ENCODE measurements around the gene STAP2.

The STAP2 gene, protein sequence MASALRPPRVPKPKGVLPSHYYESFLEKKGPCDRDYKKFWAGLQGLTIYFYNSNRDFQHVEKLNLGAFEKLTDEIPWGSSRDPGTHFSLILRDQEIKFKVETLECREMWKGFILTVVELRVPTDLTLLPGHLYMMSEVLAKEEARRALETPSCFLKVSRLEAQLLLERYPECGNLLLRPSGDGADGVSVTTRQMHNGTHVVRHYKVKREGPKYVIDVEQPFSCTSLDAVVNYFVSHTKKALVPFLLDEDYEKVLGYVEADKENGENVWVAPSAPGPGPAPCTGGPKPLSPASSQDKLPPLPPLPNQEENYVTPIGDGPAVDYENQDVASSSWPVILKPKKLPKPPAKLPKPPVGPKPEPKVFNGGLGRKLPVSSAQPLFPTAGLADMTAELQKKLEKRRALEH

DNA sequence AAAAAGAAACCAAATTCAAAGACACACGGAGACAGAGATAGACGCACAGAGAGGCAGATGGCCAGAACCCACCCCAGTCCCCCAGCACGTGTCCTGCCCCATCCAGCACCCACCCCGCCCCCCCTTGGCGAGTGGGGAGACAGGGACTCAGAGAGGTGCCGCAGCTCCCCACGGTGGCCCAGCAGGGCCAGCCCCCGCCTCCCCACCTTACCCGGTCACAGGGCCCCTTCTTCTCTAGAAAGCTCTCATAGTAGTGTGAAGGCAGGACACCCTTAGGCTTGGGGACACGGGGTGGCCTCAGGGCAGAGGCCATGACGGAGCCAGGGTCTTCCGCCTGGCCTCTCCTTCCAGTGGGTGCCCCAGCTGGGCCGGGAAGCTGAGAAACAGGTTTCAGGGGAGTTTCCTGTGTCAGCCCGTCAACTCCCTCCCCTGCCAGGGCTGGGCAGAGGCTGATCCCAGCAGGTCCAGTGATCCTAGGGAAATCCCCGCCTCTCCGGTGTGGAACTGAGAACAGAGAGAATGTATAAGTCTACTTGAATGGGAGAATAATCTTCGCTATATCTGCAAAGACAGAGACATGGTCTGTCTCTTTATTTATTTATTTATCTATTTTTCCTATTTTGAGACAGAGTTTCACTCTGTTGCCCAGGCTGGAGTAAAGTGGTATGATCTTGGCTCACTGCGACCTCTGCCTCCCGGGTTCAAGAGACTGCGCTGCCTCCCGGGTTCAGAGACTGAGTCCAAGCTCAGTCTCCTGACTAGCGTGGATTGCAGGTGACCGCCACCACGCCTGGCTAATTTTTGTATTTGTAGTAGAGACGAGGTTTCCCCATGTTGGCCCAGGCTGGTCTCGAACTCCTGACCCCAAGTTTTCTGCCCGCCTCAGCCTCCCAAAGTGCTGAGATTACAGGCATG, at the start of gene STAP2:
Gene STAP2, minus strand, starts transcription at position 387 of the 915 bp plus-strand sequence. Its CDS starts 74 bp downstream, at position 313.
- Histone ChIP-seq H3K4me1 (ENCODE audit: control insufficient read depth, insufficient read depth, low read length) (peaks cover 9% of the 10 kb centered on the region), H3K9me3 (ENCODE audit: control insufficient read depth, insufficient read depth, low read depth, low read length) (no peaks in the 10 kb centered on the region), H3K27me3 (ENCODE audit: control insufficient read depth, insufficient read depth, low read length) (no peaks in the 10 kb centered on the region), H3K27ac (ENCODE audit: low read depth, low read length) (no peak within 1 kb of the TSS), H3K9ac (ENCODE audit: low read length) (peak within 1 kb of the TSS; percentile 6), H3K4me3 (ENCODE audit: low read depth, low read length) (peak within 1 kb of the TSS; percentile 51), H3K36me3 (ENCODE audit: control insufficient read depth, insufficient read depth, low read length) (peaks cover 13% of the 10 kb centered on the region)

DNA sequence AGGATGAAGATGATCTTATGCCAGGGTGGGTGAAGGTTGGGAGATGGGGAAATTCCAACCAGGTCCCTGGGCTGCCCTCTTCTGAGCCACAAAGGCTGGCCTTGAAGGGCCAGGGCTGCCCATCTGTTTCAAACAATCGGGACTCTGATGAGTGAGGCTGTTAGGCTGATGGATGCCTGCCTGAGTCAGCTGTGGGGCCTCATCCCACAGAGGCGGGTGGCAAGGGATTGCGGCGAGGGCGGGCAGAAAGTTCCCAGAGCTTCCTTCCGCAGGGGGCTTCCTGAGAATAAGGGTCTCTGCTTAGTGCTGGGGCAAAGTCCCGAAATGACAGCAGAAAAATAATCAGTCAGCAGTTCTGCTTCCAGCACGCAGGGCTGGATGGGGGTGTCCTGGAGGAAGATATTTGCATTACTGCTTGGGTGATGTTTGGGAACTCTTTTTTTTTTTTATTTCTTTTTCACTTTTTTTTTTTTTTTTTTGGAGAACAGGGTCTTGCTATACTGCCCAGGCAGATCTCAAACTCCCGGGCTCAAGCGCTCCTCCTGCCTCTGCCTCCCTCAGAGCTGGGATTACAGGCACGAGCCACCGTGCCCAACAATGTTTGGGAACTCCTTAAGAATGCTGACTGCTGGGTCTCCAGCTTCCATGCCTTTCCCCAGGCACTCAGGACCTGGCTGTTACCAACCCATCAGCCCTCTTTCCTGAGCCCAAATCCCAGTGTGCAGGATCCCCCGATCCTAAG, 47.6 kb upstream of the STAP2 start:
- Histone ChIP-seq H3K9me3 (ENCODE audit: control insufficient read depth, insufficient read depth, low read depth, low read length) (no peaks in the 10 kb centered on the region), H3K27ac (ENCODE audit: low read depth, low read length) (no peak overlapping the region), H3K4me3 (ENCODE audit: low read depth, low read length) (no peak overlapping the region), H3K9ac (ENCODE audit: low read length) (no peak overlapping the region), H3K36me3 (ENCODE audit: control insufficient read depth, insufficient read depth, low read length) (peaks cover 12% of the 10 kb centered on the region), H3K4me1 (ENCODE audit: control insufficient read depth, insufficient read depth, low read length) (peaks cover 18% of the 10 kb centered on the region), H3K27me3 (ENCODE audit: control insufficient read depth, insufficient read depth, low read length) (peaks cover 3% of the 10 kb centered on the region; the same call in 1 of the 2 replicates)

DNA sequence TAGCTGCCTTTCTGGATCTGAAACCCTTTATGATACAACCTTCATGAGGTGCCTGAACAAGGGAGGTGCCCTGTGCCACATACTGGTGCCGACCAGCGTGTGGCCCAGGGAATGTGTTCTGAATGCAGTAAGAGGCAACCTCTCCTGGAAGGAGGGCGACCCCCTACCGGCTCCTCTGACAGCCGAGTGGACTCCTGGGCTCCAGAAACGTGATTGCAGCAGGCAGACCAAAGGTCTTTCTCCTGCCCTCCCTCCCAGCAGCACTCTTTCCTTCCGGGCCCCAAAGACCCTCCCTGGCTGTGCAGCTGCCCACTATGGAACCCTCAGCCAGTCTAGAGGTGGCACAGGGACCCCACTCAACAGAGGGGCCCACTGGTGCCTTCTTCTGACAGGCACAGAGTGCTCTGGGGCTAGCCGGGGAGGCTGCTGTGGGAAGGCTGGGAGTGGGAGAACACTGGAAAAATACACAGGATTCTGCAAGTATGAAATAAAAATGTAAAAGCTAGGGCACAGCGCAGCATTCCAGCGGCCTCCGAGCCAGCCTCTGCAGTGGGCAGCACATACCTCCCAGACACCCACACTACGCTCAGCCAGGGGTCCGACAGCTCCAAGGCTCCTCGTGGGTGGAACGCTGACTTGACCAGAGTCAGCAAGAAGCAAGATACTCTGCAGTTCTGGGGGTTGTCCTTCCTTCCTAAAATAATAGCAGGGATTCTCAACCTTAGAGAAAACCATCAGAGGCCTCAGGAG, 46.8 kb upstream of the STAP2 start:
- Histone ChIP-seq H3K9ac (ENCODE audit: low read length) (no peak overlapping the region), H3K36me3 (ENCODE audit: control insufficient read depth, insufficient read depth, low read length) (peaks cover 12% of the 10 kb centered on the region), H3K27ac (ENCODE audit: low read depth, low read length) (no peak overlapping the region)

DNA sequence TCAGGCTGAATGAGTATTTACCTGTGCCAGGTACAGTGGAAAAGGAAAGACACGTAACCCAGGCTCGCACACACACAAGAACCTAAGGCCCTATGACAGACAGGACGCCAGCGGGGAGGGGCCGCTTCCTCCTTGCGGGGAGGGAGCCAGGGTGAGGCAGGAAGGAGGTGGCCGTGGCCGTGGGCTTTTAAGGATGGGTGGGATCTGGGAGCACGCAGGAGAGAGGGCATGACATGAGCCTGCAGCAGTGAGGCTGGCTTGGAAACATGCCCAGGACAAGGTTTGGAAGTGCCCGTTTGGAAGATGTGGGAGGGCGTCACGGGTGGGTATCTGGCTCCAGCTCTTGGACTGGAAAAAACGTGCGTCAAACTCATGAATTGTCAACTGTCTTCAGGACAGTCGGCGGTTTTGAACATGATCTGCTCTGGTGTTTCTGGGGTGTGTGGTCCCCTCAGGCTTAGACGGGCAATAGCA, 41.7 kb upstream of the STAP2 start:
- Histone ChIP-seq H3K27ac (ENCODE audit: low read depth, low read length) (no peak overlapping the region), H3K27me3 (ENCODE audit: control insufficient read depth, insufficient read depth, low read length) (no peaks in the 10 kb centered on the region), H3K9me3 (ENCODE audit: control insufficient read depth, insufficient read depth, low read depth, low read length) (no peaks in the 10 kb centered on the region), H3K9ac (ENCODE audit: low read length) (peak overlapping the region; percentile 27), H3K4me3 (ENCODE audit: low read depth, low read length) (no peak overlapping the region), H3K36me3 (ENCODE audit: control insufficient read depth, insufficient read depth, low read length) (peaks cover 9% of the 10 kb centered on the region), H3K4me1 (ENCODE audit: control insufficient read depth, insufficient read depth, low read length) (peaks cover 36% of the 10 kb centered on the region)

More for the DNA sequence above, 46.8 kb upstream of the STAP2 start:
- Histone ChIP-seq H3K27me3 (ENCODE audit: control insufficient read depth, insufficient read depth, low read length) (no peaks in the 10 kb centered on the region), H3K4me3 (ENCODE audit: low read depth, low read length) (no peak overlapping the region), H3K9me3 (ENCODE audit: control insufficient read depth, insufficient read depth, low read depth, low read length) (no peaks in the 10 kb centered on the region), H3K4me1 (ENCODE audit: control insufficient read depth, insufficient read depth, low read length) (peaks cover 14% of the 10 kb centered on the region)

DNA sequence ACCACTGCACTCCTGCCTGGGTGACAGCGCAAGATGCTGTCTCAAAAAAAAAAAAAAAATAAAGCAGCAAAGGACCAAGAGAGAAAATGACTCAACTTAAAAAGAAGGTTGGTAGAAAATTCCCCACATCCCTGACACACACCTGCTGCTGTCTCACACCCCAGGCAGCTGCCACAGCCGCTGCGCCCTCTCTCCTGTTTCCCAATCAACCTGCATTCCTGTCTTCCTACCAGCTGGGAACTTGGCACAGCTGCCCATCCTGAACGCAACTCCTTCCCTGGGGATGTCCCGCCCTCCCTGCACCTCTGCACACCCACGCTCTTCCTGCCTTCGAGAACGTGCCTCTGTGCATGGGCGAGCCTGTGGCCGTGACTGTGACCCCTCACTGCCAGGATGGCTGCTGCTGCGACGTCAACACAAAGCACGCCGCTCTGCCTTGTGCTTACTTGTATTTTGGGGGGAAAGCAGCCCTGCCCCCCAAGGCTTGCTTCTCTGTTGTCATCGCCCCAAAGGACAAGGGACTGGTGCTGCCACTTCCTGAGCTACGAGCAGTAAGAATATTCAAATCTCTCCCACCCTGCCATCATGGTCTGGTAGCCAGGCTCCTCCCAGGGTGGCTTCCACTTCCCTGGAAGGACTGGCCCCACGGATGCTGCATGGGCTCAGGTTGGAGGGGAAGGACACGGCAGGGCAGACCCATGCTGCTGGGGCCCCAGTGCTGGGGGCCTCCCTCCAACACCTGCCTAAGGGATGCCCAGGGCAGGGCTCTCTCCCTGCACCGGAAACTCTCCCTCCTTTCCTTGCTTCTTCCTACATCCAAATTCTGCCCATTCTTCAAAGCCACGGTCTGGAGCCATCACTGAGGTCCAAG, 41.0 kb upstream of the STAP2 start:
- no peak overlapping the region for H3K27ac ChIP-seq (ENCODE audit: low read depth, low read length)
- no peak overlapping the region for H3K4me3 ChIP-seq (ENCODE audit: low read depth, low read length)
- peaks cover 43% of the 10 kb centered on the region for H3K4me1 ChIP-seq (ENCODE audit: control insufficient read depth, insufficient read depth, low read length)
- H3K9ac ChIP-seq (ENCODE audit: low read length), result peak overlapping the region; percentile 27
- peaks cover 7% of the 10 kb centered on the region for H3K36me3 ChIP-seq (ENCODE audit: control insufficient read depth, insufficient read depth, low read length)
- H3K9me3 ChIP-seq (ENCODE audit: control insufficient read depth, insufficient read depth, low read depth, low read length), result no peaks in the 10 kb centered on the region
- no peaks in the 10 kb centered on the region for H3K27me3 ChIP-seq (ENCODE audit: control insufficient read depth, insufficient read depth, low read length)

DNA sequence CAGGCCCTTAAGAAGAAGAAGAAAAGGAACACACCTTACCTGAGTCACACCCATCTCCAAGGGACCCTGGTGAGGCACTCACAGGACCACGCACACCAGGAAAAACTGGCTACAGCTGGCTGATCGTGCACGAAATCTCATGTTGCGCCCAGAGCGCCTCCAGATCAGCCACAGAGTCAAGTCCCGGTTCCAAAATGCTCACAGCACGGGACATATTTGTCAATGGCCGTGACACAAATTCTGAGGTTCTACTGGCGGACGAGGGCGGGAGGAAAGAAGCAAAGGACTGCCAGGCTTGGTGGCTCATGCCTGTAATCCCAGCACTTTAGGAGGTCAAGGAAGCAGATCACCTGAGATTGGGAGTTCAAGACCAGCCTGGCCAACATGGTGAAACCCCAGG, 40.3 kb upstream of the STAP2 start:
- Histone ChIP-seq H3K4me3 (ENCODE audit: low read depth, low read length) (no peak overlapping the region), H3K27me3 (ENCODE audit: control insufficient read depth, insufficient read depth, low read length) (no peaks in the 10 kb centered on the region), H3K36me3 (ENCODE audit: control insufficient read depth, insufficient read depth, low read length) (peaks cover 4% of the 10 kb centered on the region), H3K4me1 (ENCODE audit: control insufficient read depth, insufficient read depth, low read length) (peaks cover 50% of the 10 kb centered on the region), H3K27ac (ENCODE audit: low read depth, low read length) (no peak overlapping the region), H3K9me3 (ENCODE audit: control insufficient read depth, insufficient read depth, low read depth, low read length) (no peaks in the 10 kb centered on the region), H3K9ac (ENCODE audit: low read length) (no peak overlapping the region)

DNA sequence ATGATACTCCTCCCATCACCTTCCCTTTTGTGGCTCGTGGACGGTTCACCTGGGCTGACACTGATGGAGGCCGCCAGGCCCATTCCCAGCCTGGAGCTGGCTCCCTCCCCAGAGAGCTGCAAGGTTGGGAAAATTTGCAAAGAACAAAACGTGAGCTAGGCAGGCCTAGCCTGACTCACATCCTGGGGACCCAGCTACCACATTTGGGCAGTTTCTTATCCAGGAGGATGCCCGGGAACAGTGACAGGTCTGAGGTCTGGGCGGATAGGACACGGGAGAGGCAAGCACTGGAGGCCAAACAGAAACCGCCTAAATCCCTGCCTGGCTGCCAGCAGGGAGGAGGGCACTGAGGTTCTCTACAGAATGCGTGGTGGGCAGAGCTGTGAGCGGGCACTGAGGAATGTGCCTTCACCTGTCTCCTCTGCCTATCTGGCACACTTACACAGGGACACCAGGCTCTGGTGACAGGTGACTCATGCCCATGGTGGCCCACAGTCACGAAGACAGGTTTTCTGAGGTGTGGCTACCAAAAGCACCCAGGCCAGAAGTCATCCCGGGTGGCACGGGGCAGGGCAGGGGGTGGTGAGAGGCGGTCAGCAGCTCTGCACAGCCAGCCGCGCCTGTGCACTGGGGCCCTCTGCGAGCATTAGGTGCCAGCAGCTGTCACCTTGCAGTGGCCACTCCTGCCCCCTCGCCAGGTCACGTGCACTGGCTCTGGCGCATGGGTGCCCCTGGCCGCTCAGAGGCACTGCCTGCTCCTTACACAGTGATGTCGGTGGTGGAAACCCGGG, 38.6 kb upstream of the STAP2 start:
- Histone ChIP-seq H3K4me3 (ENCODE audit: low read depth, low read length) (no peak overlapping the region), H3K9ac (ENCODE audit: low read length) (no peak overlapping the region), H3K36me3 (ENCODE audit: control insufficient read depth, insufficient read depth, low read length) (no peaks in the 10 kb centered on the region; the same call in 1 of the 2 replicates), H3K27me3 (ENCODE audit: control insufficient read depth, insufficient read depth, low read length) (no peaks in the 10 kb centered on the region), H3K27ac (ENCODE audit: low read depth, low read length) (no peak overlapping the region), H3K9me3 (ENCODE audit: control insufficient read depth, insufficient read depth, low read depth, low read length) (no peaks in the 10 kb centered on the region), H3K4me1 (ENCODE audit: control insufficient read depth, insufficient read depth, low read length) (peaks cover 52% of the 10 kb centered on the region)

DNA sequence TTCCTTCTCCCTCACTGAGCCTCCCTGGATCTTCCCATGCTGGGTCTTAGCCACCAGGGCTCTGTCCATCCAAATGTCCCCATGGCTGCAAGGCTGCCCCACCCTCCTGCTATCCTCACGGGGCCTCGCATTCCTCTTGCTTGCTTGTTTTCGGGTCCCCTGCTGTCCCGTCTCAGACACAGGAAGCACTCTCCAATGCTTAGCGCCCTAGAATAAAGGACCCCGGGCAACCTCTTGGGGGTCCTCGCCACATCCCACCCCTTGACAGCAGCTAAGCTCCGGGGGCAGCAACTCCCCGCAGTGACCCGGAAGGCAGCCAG, 38.0 kb upstream of the STAP2 start:
- H3K27me3 ChIP-seq (ENCODE audit: control insufficient read depth, insufficient read depth, low read length), result no peaks in the 10 kb centered on the region
- no peak overlapping the region for H3K4me3 ChIP-seq (ENCODE audit: low read depth, low read length)
- no peak overlapping the region for H3K9ac ChIP-seq (ENCODE audit: low read length)
- H3K36me3 ChIP-seq (ENCODE audit: control insufficient read depth, insufficient read depth, low read length), result no peaks in the 10 kb centered on the region; the same call in 1 of the 2 replicates
- H3K27ac ChIP-seq (ENCODE audit: low read depth, low read length), result no peak overlapping the region
- H3K9me3 ChIP-seq (ENCODE audit: control insufficient read depth, insufficient read depth, low read depth, low read length), result no peaks in the 10 kb centered on the region
- H3K4me1 ChIP-seq (ENCODE audit: control insufficient read depth, insufficient read depth, low read length), result peaks cover 52% of the 10 kb centered on the region

DNA sequence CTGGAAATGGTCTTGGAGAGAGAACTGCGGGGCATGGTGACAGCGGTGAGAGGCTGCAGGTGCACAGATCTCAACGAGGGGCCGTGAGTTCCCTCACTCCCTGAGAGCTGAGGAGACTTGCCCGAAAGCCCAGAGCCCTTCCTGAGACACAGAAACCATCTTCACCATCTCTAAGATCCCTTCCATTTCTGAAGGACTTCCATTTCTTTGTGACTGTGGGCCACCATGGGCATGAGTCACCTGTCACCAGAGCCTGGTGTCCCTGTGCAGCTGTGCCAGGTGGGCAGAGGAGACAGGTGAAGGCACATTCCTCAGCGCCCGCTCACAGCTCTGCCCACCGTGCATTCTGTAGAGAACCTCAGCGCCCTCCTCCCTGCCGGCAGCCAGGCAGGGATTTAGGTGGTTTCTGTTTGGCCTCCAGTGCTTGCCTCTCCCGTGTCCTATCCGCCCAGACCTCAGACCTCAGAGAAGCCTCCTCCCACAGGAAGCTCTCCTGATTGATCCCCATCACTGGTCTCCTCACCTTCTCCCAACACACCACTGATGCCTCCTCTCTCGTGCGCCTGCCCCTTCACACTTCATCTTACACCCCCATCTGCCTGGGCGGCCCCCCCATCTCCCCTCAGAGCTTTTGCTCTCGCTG, 37.5 kb upstream of the STAP2 start:
- H3K36me3 ChIP-seq (ENCODE audit: control insufficient read depth, insufficient read depth, low read length), result no peaks in the 10 kb centered on the region; the same call in 1 of the 2 replicates
- peak overlapping the region; percentile 75 for H3K9ac ChIP-seq (ENCODE audit: low read length)
- no peaks in the 10 kb centered on the region for H3K27me3 ChIP-seq (ENCODE audit: control insufficient read depth, insufficient read depth, low read length)
- no peak overlapping the region for H3K27ac ChIP-seq (ENCODE audit: low read depth, low read length)
- no peak overlapping the region for H3K4me3 ChIP-seq (ENCODE audit: low read depth, low read length)
- H3K4me1 ChIP-seq (ENCODE audit: control insufficient read depth, insufficient read depth, low read length), result peaks cover 52% of the 10 kb centered on the region
- H3K9me3 ChIP-seq (ENCODE audit: control insufficient read depth, insufficient read depth, low read depth, low read length), result no peaks in the 10 kb centered on the region
